ENCODE results near the gene PRMT7.

Gene PRMT7

GRCh38 chr16:68298907-68299561 is 11.8 kb upstream of the PRMT7 start:
- Histone ChIP-seq H3K36me3 (ENCODE audit: control insufficient read depth, insufficient read depth, low read length) (no peaks in the 10 kb centered on the region), H3K4me3 (ENCODE audit: low read length) (no peak overlapping the region), H3K9me3 (ENCODE audit: control insufficient read depth, low read length) (no peaks in the 10 kb centered on the region), H3K4me1 (ENCODE audit: control insufficient read depth, insufficient read depth, low read length) (peaks cover 13% of the 10 kb centered on the region), H3K27me3 (ENCODE audit: control insufficient read depth, insufficient read depth, low read length) (no peaks in the 10 kb centered on the region), H3K9ac (ENCODE audit: low read length) (no peak overlapping the region)

GRCh38 chr16:68299571-68300453 is 11.0 kb upstream of the PRMT7 start:
- peaks cover 13% of the 10 kb centered on the region for H3K4me1 ChIP-seq (ENCODE audit: control insufficient read depth, insufficient read depth, low read length)
- H3K9ac ChIP-seq (ENCODE audit: low read length), result no peak overlapping the region
- no peak overlapping the region for H3K4me3 ChIP-seq (ENCODE audit: low read length)
- H3K36me3 ChIP-seq (ENCODE audit: control insufficient read depth, insufficient read depth, low read length), result no peaks in the 10 kb centered on the region
- no peaks in the 10 kb centered on the region for H3K27me3 ChIP-seq (ENCODE audit: control insufficient read depth, insufficient read depth, low read length)
- H3K9me3 ChIP-seq (ENCODE audit: control insufficient read depth, low read length), result no peaks in the 10 kb centered on the region

GRCh38 chr16:68300734-68301459 is 9.9 kb upstream of the PRMT7 start:
- Histone ChIP-seq H3K36me3 (ENCODE audit: control insufficient read depth, insufficient read depth, low read length) (no peaks in the 10 kb centered on the region), H3K4me1 (ENCODE audit: control insufficient read depth, insufficient read depth, low read length) (peaks cover 13% of the 10 kb centered on the region), H3K9me3 (ENCODE audit: control insufficient read depth, low read length) (no peaks in the 10 kb centered on the region), H3K27me3 (ENCODE audit: control insufficient read depth, insufficient read depth, low read length) (no peaks in the 10 kb centered on the region), H3K4me3 (ENCODE audit: low read length) (no peak overlapping the region), H3K9ac (ENCODE audit: low read length) (no peak overlapping the region)

- H3K27me3 ChIP-seq (ENCODE audit: control insufficient read depth, insufficient read depth, low read length), result no peaks in the 10 kb centered on the region
- no peak overlapping the region for H3K9ac ChIP-seq (ENCODE audit: low read length)
- no peaks in the 10 kb centered on the region for H3K9me3 ChIP-seq (ENCODE audit: control insufficient read depth, low read length)
- H3K4me1 ChIP-seq (ENCODE audit: control insufficient read depth, insufficient read depth, low read length), result peaks cover 14% of the 10 kb centered on the region
- no peak overlapping the region for H3K4me3 ChIP-seq (ENCODE audit: low read length)
- no peaks in the 10 kb centered on the region for H3K36me3 ChIP-seq (ENCODE audit: control insufficient read depth, insufficient read depth, low read length)
These were observed 4.2 kb upstream of the PRMT7 start for GRCh38 chr16:68306633-68307032.

GRCh38 chr16:68309799-68310198 is 1.0 kb upstream of the PRMT7 start:
- H3K4me1 ChIP-seq (ENCODE audit: control insufficient read depth, insufficient read depth, low read length), result peaks cover 16% of the 10 kb centered on the region
- H3K36me3 ChIP-seq (ENCODE audit: control insufficient read depth, insufficient read depth, low read length), result no peaks in the 10 kb centered on the region
- no peaks in the 10 kb centered on the region for H3K27me3 ChIP-seq (ENCODE audit: control insufficient read depth, insufficient read depth, low read length)
- H3K9me3 ChIP-seq (ENCODE audit: control insufficient read depth, low read length), result no peaks in the 10 kb centered on the region
- peak overlapping the region; percentile 85 for H3K4me3 ChIP-seq (ENCODE audit: low read length)
- H3K9ac ChIP-seq (ENCODE audit: low read length), result peak overlapping the region; percentile 87

- Histone ChIP-seq H3K27me3 (ENCODE audit: control insufficient read depth, insufficient read depth, low read length) (no peaks in the 10 kb centered on the region), H3K9me3 (ENCODE audit: control insufficient read depth, low read length) (no peaks in the 10 kb centered on the region), H3K4me3 (ENCODE audit: low read length) (peak overlapping the region; percentile 85), H3K9ac (ENCODE audit: low read length) (peak overlapping the region; percentile 87), H3K36me3 (ENCODE audit: control insufficient read depth, insufficient read depth, low read length) (no peaks in the 10 kb centered on the region), H3K4me1 (ENCODE audit: control insufficient read depth, insufficient read depth, low read length) (peaks cover 16% of the 10 kb centered on the region)
These were observed 414 bp upstream of the PRMT7 start for GRCh38 chr16:68310437-68310773.

GRCh38 chr16:68313116-68313515 is 2.3 kb downstream of the PRMT7 start:
- H3K27me3 ChIP-seq (ENCODE audit: control insufficient read depth, insufficient read depth, low read length), result no peaks in the 10 kb centered on the region
- H3K4me1 ChIP-seq (ENCODE audit: control insufficient read depth, insufficient read depth, low read length), result peaks cover 16% of the 10 kb centered on the region
- H3K4me3 ChIP-seq (ENCODE audit: low read length), result no peak overlapping the region
- H3K9me3 ChIP-seq (ENCODE audit: control insufficient read depth, low read length), result no peaks in the 10 kb centered on the region
- H3K9ac ChIP-seq (ENCODE audit: low read length), result no peak overlapping the region
- H3K36me3 ChIP-seq (ENCODE audit: control insufficient read depth, insufficient read depth, low read length), result no peaks in the 10 kb centered on the region

- Histone ChIP-seq H3K36me3 (ENCODE audit: control insufficient read depth, insufficient read depth, low read length) (no peaks in the 10 kb centered on the region), H3K9ac (ENCODE audit: low read length) (no peak overlapping the region)
These were observed 8.5 kb downstream of the PRMT7 start for GRCh38 chr16:68319185-68319908.

GRCh38 chr16:68324336-68324735 is 13.5 kb downstream of the PRMT7 start:
- H3K36me3 ChIP-seq (ENCODE audit: control insufficient read depth, insufficient read depth, low read length), result no peaks in the 10 kb centered on the region
- H3K4me1 ChIP-seq (ENCODE audit: control insufficient read depth, insufficient read depth, low read length), result peaks cover 7% of the 10 kb centered on the region
- H3K4me3 ChIP-seq (ENCODE audit: low read length), result no peak overlapping the region
- no peaks in the 10 kb centered on the region for H3K27me3 ChIP-seq (ENCODE audit: control insufficient read depth, insufficient read depth, low read length)
- no peak overlapping the region for H3K9ac ChIP-seq (ENCODE audit: low read length)
- no peaks in the 10 kb centered on the region for H3K9me3 ChIP-seq (ENCODE audit: control insufficient read depth, low read length)

More at GRCh38 chr16:68319185-68319908, 8.5 kb downstream of the PRMT7 start:
- H3K4me1 ChIP-seq (ENCODE audit: control insufficient read depth, insufficient read depth, low read length), result no peaks in the 10 kb centered on the region
- no peaks in the 10 kb centered on the region for H3K27me3 ChIP-seq (ENCODE audit: control insufficient read depth, insufficient read depth, low read length)
- no peak overlapping the region for H3K4me3 ChIP-seq (ENCODE audit: low read length)
- H3K9me3 ChIP-seq (ENCODE audit: control insufficient read depth, low read length), result no peaks in the 10 kb centered on the region

GRCh38 chr16:68324780-68325357 is 14.1 kb downstream of the PRMT7 start:
- H3K4me3 ChIP-seq (ENCODE audit: low read length), result no peak overlapping the region
- no peak overlapping the region for H3K9ac ChIP-seq (ENCODE audit: low read length)
- peaks cover 7% of the 10 kb centered on the region for H3K4me1 ChIP-seq (ENCODE audit: control insufficient read depth, insufficient read depth, low read length)
- H3K36me3 ChIP-seq (ENCODE audit: control insufficient read depth, insufficient read depth, low read length), result no peaks in the 10 kb centered on the region
- no peaks in the 10 kb centered on the region for H3K27me3 ChIP-seq (ENCODE audit: control insufficient read depth, insufficient read depth, low read length)
- H3K9me3 ChIP-seq (ENCODE audit: control insufficient read depth, low read length), result no peaks in the 10 kb centered on the region

- no peaks in the 10 kb centered on the region for H3K36me3 ChIP-seq (ENCODE audit: control insufficient read depth, insufficient read depth, low read length)
- peaks cover 7% of the 10 kb centered on the region for H3K4me1 ChIP-seq (ENCODE audit: control insufficient read depth, insufficient read depth, low read length)
These were observed 17.5 kb downstream of the PRMT7 start for GRCh38 chr16:68328151-68328859.

More at GRCh38 chr16:68328151-68328859, 17.5 kb downstream of the PRMT7 start:
- Histone ChIP-seq H3K9ac (ENCODE audit: low read length) (no peak overlapping the region), H3K27me3 (ENCODE audit: control insufficient read depth, insufficient read depth, low read length) (no peaks in the 10 kb centered on the region), H3K9me3 (ENCODE audit: control insufficient read depth, low read length) (no peaks in the 10 kb centered on the region), H3K4me3 (ENCODE audit: low read length) (no peak overlapping the region)

Data from mucosa of stomach (tissue), 1 donor.